H1 (cell line): ENCODE results near the gene ELMO1. TPM values are rescaled to one million over a fixed set of nuclear protein-coding genes. Genes with fewer than 3 reads are reported as not detected.

Source experiments
- CTCF ChIA-PET: fragments of 300-600 bp; sonication (Branson Sonifier 250); formaldehyde crosslinking; loops from one replicate; lab custom pipeline; 2021; ENCODE audit not compliant: partially characterized antibody; lab: Charles Lee
- POLR2A ChIA-PET: fragments of 300-600 bp; sonication (Branson Sonifier 250); formaldehyde crosslinking; loops from one replicate; lab custom pipeline; 2021; ENCODE audit warnings: inconsistent platforms; ENCODE audit not compliant: partially characterized antibody; lab: Charles Lee
- DNase-seq, 2 experiments: peaks; one replicate each; pipeline versions ENCODE4 v3.0.0 to v3.0.0-alpha.2; 2010 to 2022; ENCODE audit warnings: low spot score in 2 of 2, low read depth in 1 of 2, mixed read lengths in 1 of 2
- FAIRE-seq: peaks from 2 replicates; lab custom pipeline; 2011; peaks lifted over from hg19 to GRCh38; lab: Jason Lieb, UNC
- H2AFZ ChIP-seq: 2 replicates; pipeline ENCODE4 v1.8.1; 2012; ENCODE audit warnings: low read length, inconsistent platforms
- H2AK5ac ChIP-seq: 2 replicates; pipeline ENCODE4 v1.6.1; 2013; ENCODE audit warnings: low read depth, low read length
- H2BK120ac ChIP-seq: replicated peaks from 2 replicates; pipeline ENCODE3; 2013; ENCODE audit warnings: low read depth, low read length, inconsistent platforms
- H2BK12ac ChIP-seq: 2 replicates; pipeline ENCODE4 v1.6.1; 2013; ENCODE audit warnings: low read depth, low read length
- H2BK15ac ChIP-seq: 2 replicates; pipeline ENCODE4 v1.6.1; 2013; ENCODE audit warnings: low read length
- H2BK20ac ChIP-seq: 2 replicates; pipeline ENCODE4 v1.6.1; 2013; ENCODE audit warnings: low read length
- H2BK5ac ChIP-seq: 2 replicates; pipeline ENCODE4 v1.6.1; 2013; ENCODE audit warnings: low read depth, low read length
- H3K14ac ChIP-seq: 2 replicates; pipeline ENCODE4 v1.6.1; 2013; ENCODE audit warnings: inconsistent platforms; ENCODE audit not compliant: insufficient read length
- H3K18ac ChIP-seq: 2 replicates; pipeline ENCODE4 v1.6.1; 2013; ENCODE audit warnings: low read length; ENCODE audit errors: extremely low read depth
- H3K23ac ChIP-seq: 2 replicates; pipeline ENCODE4 v1.6.1; 2013; ENCODE audit warnings: inconsistent platforms; ENCODE audit not compliant: insufficient read length
- H3K23me2 ChIP-seq: 2 replicates; pipeline ENCODE4 v1.6.1; 2013; ENCODE audit warnings: low read depth, low read length
- H3K27ac ChIP-seq: 2 replicates; pipeline ENCODE4 v1.6.1; 2011; ENCODE audit warnings: low read depth, low read length, inconsistent platforms
- H3K27me3 ChIP-seq, 4 experiments: replicated peaks in 1 of 4; 1 replicate in 1 of 4; 2 replicates in 3 of 4; pipeline versions ENCODE4 v1.6.1 to v1.8.1; 2011 to 2013; ENCODE audit warnings: low read length in 3 of 4, mild to moderate bottlenecking in 3 of 4, inconsistent platforms in 2 of 4, mixed read lengths in 2 of 4, moderate library complexity in 1 of 4; ENCODE audit not compliant: control insufficient read depth in 3 of 4, insufficient read depth in 3 of 4; ENCODE audit errors: extremely low read depth in 1 of 4
- H3K36me3 ChIP-seq, 4 experiments: 2 replicates each; pipeline versions ENCODE4 v1.6.1 to v1.8.1; 2011 to 2013; ENCODE audit warnings: mild to moderate bottlenecking in 4 of 4, low read length in 3 of 4, moderate library complexity in 2 of 4, control low read depth in 1 of 4, inconsistent platforms in 1 of 4; ENCODE audit not compliant: insufficient read depth in 4 of 4, control insufficient read depth in 2 of 4
- H3K4ac ChIP-seq: replicated peaks from 2 replicates; pipeline ENCODE3; 2013; ENCODE audit warnings: low read length, low read depth, mixed read lengths, inconsistent platforms; ENCODE audit not compliant: insufficient read length
- H3K4me1 ChIP-seq, 4 experiments: replicated peaks in 1 of 4; 1 replicate in 1 of 4; 2 replicates in 3 of 4; pipeline versions ENCODE4 v1.6.1 to v1.8.1; 2011 to 2013; ENCODE audit warnings: low read length in 3 of 4, inconsistent platforms in 2 of 4, mixed read lengths in 1 of 4; ENCODE audit not compliant: insufficient read depth in 4 of 4, control insufficient read depth in 3 of 4
- H3K4me2 ChIP-seq, 2 experiments: 2 replicates each; pipeline versions ENCODE4 v1.6.1 to v1.8.1; 2011 to 2013; ENCODE audit warnings: low read depth in 2 of 2, low read length in 2 of 2, control low read depth in 1 of 2, inconsistent platforms in 1 of 2, mild to moderate bottlenecking in 1 of 2; ENCODE audit not compliant: insufficient read depth in 1 of 2
- H3K4me3 ChIP-seq, 4 experiments: fragments of 200-600, 300-600 bp in 1 of 4; sonication (generic), shearing (Covaris generic), sonication (Bioruptor Twin) in 1 of 4; 2 replicates each; pipeline versions ENCODE4 v1.5.1 to v1.8.1; 2011 to 2016; ENCODE audit warnings: low read length in 4 of 4, low read depth in 3 of 4, control low read depth in 2 of 4, inconsistent platforms in 2 of 4, mild to moderate bottlenecking in 2 of 4, mixed read lengths in 1 of 4, moderate library complexity in 1 of 4; ENCODE audit not compliant: insufficient read depth in 2 of 4; ENCODE audit errors: extremely low read depth in 1 of 4
- H3K56ac ChIP-seq: replicated peaks from 2 replicates; pipeline ENCODE3; 2013; ENCODE audit warnings: low read depth, mild to moderate bottlenecking, mixed read lengths, low read length, inconsistent platforms; ENCODE audit not compliant: insufficient read length
- H3K79me1 ChIP-seq: 2 replicates; pipeline ENCODE4 v1.6.1; 2013; ENCODE audit warnings: low read depth, low read length, control low read depth
- H3K79me2 ChIP-seq, 2 experiments: 2 replicates each; pipeline versions ENCODE4 v1.6.1 to v1.8.1; 2012 to 2013; ENCODE audit warnings: low read length in 2 of 2, mild to moderate bottlenecking in 2 of 2, inconsistent platforms in 1 of 2; ENCODE audit not compliant: insufficient read depth in 2 of 2, control insufficient read depth in 1 of 2
- H3K9ac ChIP-seq, 4 experiments: replicated peaks in 1 of 4; 1 replicate in 1 of 4; 2 replicates in 3 of 4; pipeline versions ENCODE4 v1.6.1 to v1.8.1; 2011 to 2013; ENCODE audit warnings: low read depth in 3 of 4, low read length in 3 of 4, control low read depth in 2 of 4, mild to moderate bottlenecking in 2 of 4, moderate library complexity in 2 of 4, inconsistent platforms in 1 of 4; ENCODE audit errors: extremely low read depth in 1 of 4
- H3K9me3 ChIP-seq, 2 experiments: 2 replicates each; pipeline versions ENCODE4 v1.6.1 to v1.8.1; 2012 to 2013; ENCODE audit warnings: mild to moderate bottlenecking in 2 of 2, moderate library complexity in 2 of 2, control low read depth in 1 of 2, inconsistent platforms in 1 of 2, low read depth in 1 of 2, low read length in 1 of 2, mixed read lengths in 1 of 2; ENCODE audit not compliant: insufficient read depth in 2 of 2
- H4K20me1 ChIP-seq, 2 experiments: replicated peaks in 1 of 2; 2 replicates each; pipeline versions ENCODE3 to v1.8.1; 2011 to 2013; ENCODE audit warnings: inconsistent platforms in 2 of 2, low read length in 2 of 2, mild to moderate bottlenecking in 1 of 2; ENCODE audit not compliant: insufficient read depth in 2 of 2, control insufficient read depth in 1 of 2
- H4K5ac ChIP-seq: 2 replicates; pipeline ENCODE4 v1.6.1; 2013; ENCODE audit warnings: low read length, low read depth, mixed read lengths, inconsistent platforms; ENCODE audit not compliant: insufficient read length
- H4K8ac ChIP-seq: 2 replicates; pipeline ENCODE4 v1.8.0; 2013; ENCODE audit warnings: mild to moderate bottlenecking, moderate library complexity, low read length, inconsistent platforms; ENCODE audit not compliant: insufficient read depth; ENCODE audit errors: extremely low read depth
- H4K91ac ChIP-seq: replicated peaks from 2 replicates; pipeline ENCODE3; 2013; ENCODE audit warnings: low read length, mixed read lengths, inconsistent platforms; ENCODE audit not compliant: insufficient read length
- BRCA1 ChIP-seq: IDR thresholded peaks from 2 replicates; pipeline ENCODE4 v1.6.1; 2012; ENCODE audit warnings: low read depth, low read length, improper control_type of control experiment
- CBX5 ChIP-seq: fragments of 300-800, 300-1000 bp; sonication (generic); IDR thresholded peaks from 2 replicates; pipeline ENCODE4 v1.7.1; 2016; ENCODE audit warnings: antibody characterized with exemption, low read length, low read depth
- E2F6 ChIP-seq: IDR thresholded peaks from 2 replicates; pipeline ENCODE4 v1.6.1; 2012; ENCODE audit warnings: inconsistent platforms
- KDM4A ChIP-seq: IDR thresholded peaks from one replicate; pipeline ENCODE4 v1.7.1; 2012; ENCODE audit warnings: low read depth, mild to moderate bottlenecking, moderate library complexity, low read length, inconsistent platforms; ENCODE audit not compliant: severe bottlenecking
- MAX ChIP-seq: IDR thresholded peaks from 2 replicates; pipeline ENCODE4 v1.6.1; 2012; ENCODE audit warnings: inconsistent platforms
- RAD21 ChIP-seq, 2 experiments: IDR thresholded peaks in 1 of 2; conservative IDR thresholded peaks in 1 of 2; 2 replicates each; pipeline ENCODE4 v1.6.1; 2011; ENCODE audit warnings: low read depth in 2 of 2, low read length in 2 of 2, improper control_type of control experiment in 1 of 2, inconsistent platforms in 1 of 2, mild to moderate bottlenecking in 1 of 2, moderate library complexity in 1 of 2
- WGBS, 2 experiments: shearing (Covaris generic) in 1 of 2; methylation state at CpG; one replicate each; pipeline versions ENCODE4 v1.1.6 to v1.1.7; 2013 to 2015; ENCODE audit warnings: low lambda C conversion rate in 2 of 2, mixed read lengths in 2 of 2, inconsistent platforms in 1 of 2, low coverage in 1 of 2, missing lambda C conversion rate in 1 of 2; ENCODE audit not compliant: insufficient replicate concordance in 2 of 2, insufficient coverage in 1 of 2, insufficient read length in 1 of 2; ENCODE audit errors: extremely low coverage in 1 of 2, missing lambda C conversion rate in 1 of 2; 5-methylcytosine and 5-hydroxymethylcytosine counted together
- polyA plus RNA-seq, 7 experiments: library from polyadenylated mRNA; depleted of rRNA in 3 of 7; stranded (reverse) in 5 of 7; unstranded in 2 of 7; fragments of >200 nt in 5 of 7; fragments of 200-250 nt in 2 of 7; gene quantifications; 1 replicate in 5 of 7; 2 replicates in 1 of 7; 4 replicates in 1 of 7; pipeline versions ENCODE4 v1.2.1 to v1.2.3, GENCODE V29; 2011 to 2013; ENCODE audit warnings: missing spikeins in 2 of 7, mixed read lengths in 2 of 7
- total RNA-seq: library from RNA; stranded (reverse); fragmentation: NEBNext Ultra II Directional; extraction: Animal tissue kit (Norgen Biotek cat#: 25700); gene quantifications from 2 replicates; pipeline ENCODE4 v1.2.1, GENCODE V29; 2021

ELMO1 gene
- total and polyA plus RNA-seq, 2 of the 8 experiments (the other 6 are each of a cell fraction or from before 2014, with no cell fraction given): 18.4 to 21.0 TPM

- TF ChIP-seq RAD21 (IDR thresholded peaks at IDR 0.05 in 1 of 2, conservative IDR thresholded peaks at IDR 0.05 in 1 of 2; ENCODE audit: low read depth in 2 of 2, low read length in 2 of 2): no peak
- TF ChIP-seq MAX: no peak
- TF ChIP-seq CBX5: no peak
- TF ChIP-seq BRCA1: no peak
- no peak for TF ChIP-seq E2F6
- no peak for TF ChIP-seq KDM4A
- TF ChIP-seq, all 59 proteins: peak for 0
- Histone ChIP-seq H3K4me3 (no peak overlapping the region), H4K20me1 (no peaks in the 10 kb centered on the region), H3K14ac (no peak overlapping the region), H3K23me2 (no peaks in the 10 kb centered on the region), H2AFZ (no peak overlapping the region), H3K27me3 (no peaks in the 10 kb centered on the region), H2BK15ac (no peak overlapping the region; the same call in 1 of the 2 replicates), H3K56ac (no peak overlapping the region), H3K4me2 (no peak overlapping the region), H4K8ac (no peak overlapping the region), H3K79me2 (no peaks in the 10 kb centered on the region), H2BK120ac (no peak overlapping the region), H2BK5ac (no peak overlapping the region), H3K23ac (no peak overlapping the region), H3K27ac (no peak overlapping the region), H3K18ac (no peak overlapping the region), H4K91ac (no peak overlapping the region), H2AK5ac (no peak overlapping the region), H2BK12ac (no peak overlapping the region), H3K79me1 (no peaks in the 10 kb centered on the region), H3K9me3 (no peaks in the 10 kb centered on the region), H4K5ac (no peak overlapping the region), H3K4me1 (no peaks in the 10 kb centered on the region; a peak in 2 of 7 replicates), H2BK20ac (no peak overlapping the region), H3K9ac (no peak overlapping the region), H3K36me3 (no peaks in the 10 kb centered on the region), H3K4ac (no peak overlapping the region)
- POLR2A ChIA-PET: no interaction called here
- WGBS, 2 experiments: 95% methylated on average over 8 of the region's 8 CpGs; no CpG with 5 or more reads in 1 of the 2 experiments
- FAIRE-seq (no peak), DNase-seq (no peak)
- CTCF ChIA-PET: no interaction called here
These were observed 407.2 kb downstream of the ELMO1 start for GRCh38 chr7:37041461-37041860.
